Astrocyte of the cerebellum (primary cell): Measurements from ENCODE around the gene NRG3.

ENCODE experiments used
- DNase-seq: peaks from one replicate; pipeline ENCODE4 v3.0.0-alpha.2; 2011; ENCODE audit warnings: low read depth
- H3K4me3 ChIP-seq: 2 replicates; pipeline ENCODE4 v1.5.1; 2011; ENCODE audit warnings: mild to moderate bottlenecking, low read depth, low read length, moderate library complexity
- CTCF ChIP-seq: IDR thresholded peaks from 2 replicates; pipeline ENCODE4 v1.5.1; 2012; ENCODE audit warnings: low read length, low read depth, moderate library complexity, mild to moderate bottlenecking; ENCODE audit errors: missing control alignments
- in situ Hi-C: cut with HindIII; loops from 2 replicates; pipeline ENCODE4 v1.10.0; 2017; ENCODE audit warnings: low sequenced_read_pairs

The NRG3 gene

GRCh38 chr10:82883603-82884002 lies 1008.6 kb downstream of the NRG3 start:
- in situ Hi-C loops: no loop called here
- TF ChIP-seq CTCF: no peak
- no peak overlapping the region for H3K4me3 ChIP-seq
- DNase-seq: no peak

GRCh38 chr10:82887488-82887887 lies 1012.5 kb downstream of the NRG3 start:
- no peak overlapping the region for H3K4me3 ChIP-seq
- in situ Hi-C loops: no loop called here
- no peak for TF ChIP-seq CTCF
- DNase-seq: no peak

- no peak for TF ChIP-seq CTCF
Observed at GRCh38 chr10:82888809-82889455, 1013.9 kb downstream of the NRG3 start.

GRCh38 chr10:82889728-82890127 lies 1014.7 kb downstream of the NRG3 start:
- in situ Hi-C loops: no loop called here
- no peak for DNase-seq
- H3K4me3 ChIP-seq: no peak overlapping the region
- TF ChIP-seq CTCF: no peak

More at GRCh38 chr10:82888809-82889455, 1013.9 kb downstream of the NRG3 start:
- no peak for DNase-seq
- in situ Hi-C loops: no loop called here
- no peak overlapping the region for H3K4me3 ChIP-seq

- in situ Hi-C loops: no loop called here
- TF ChIP-seq CTCF: no peak
- no peak overlapping the region for H3K4me3 ChIP-seq
Observed at GRCh38 chr10:82890573-82890972, 1015.6 kb downstream of the NRG3 start.

GRCh38 chr10:82908096-82908495 lies 1033.1 kb downstream of the NRG3 start:
- DNase-seq: no peak
- H3K4me3 ChIP-seq: no peak overlapping the region
- in situ Hi-C loops: no loop called here
- no peak for TF ChIP-seq CTCF

More at GRCh38 chr10:82890573-82890972, 1015.6 kb downstream of the NRG3 start:
- no peak for DNase-seq
